Activated CD8-positive, alpha-beta memory T cell treated with anti-CD3 and anti-CD28 coated beads, Interleukin-2, amount 50 U/mL, for 24 hours (primary cell): ENCODE measurements around the gene COBLL1.
"Not testable (repeated sequence)": the region's sequence is repeated elsewhere in the genome, so short reads cannot be mapped to it uniquely, and the experiment has no call there.

ENCODE experiments used
- DNase-seq: peaks from one replicate; pipeline ENCODE4 v3.0.0-alpha.2; 2020; ENCODE audit errors: extremely low read depth

Gene COBLL1

DNA sequence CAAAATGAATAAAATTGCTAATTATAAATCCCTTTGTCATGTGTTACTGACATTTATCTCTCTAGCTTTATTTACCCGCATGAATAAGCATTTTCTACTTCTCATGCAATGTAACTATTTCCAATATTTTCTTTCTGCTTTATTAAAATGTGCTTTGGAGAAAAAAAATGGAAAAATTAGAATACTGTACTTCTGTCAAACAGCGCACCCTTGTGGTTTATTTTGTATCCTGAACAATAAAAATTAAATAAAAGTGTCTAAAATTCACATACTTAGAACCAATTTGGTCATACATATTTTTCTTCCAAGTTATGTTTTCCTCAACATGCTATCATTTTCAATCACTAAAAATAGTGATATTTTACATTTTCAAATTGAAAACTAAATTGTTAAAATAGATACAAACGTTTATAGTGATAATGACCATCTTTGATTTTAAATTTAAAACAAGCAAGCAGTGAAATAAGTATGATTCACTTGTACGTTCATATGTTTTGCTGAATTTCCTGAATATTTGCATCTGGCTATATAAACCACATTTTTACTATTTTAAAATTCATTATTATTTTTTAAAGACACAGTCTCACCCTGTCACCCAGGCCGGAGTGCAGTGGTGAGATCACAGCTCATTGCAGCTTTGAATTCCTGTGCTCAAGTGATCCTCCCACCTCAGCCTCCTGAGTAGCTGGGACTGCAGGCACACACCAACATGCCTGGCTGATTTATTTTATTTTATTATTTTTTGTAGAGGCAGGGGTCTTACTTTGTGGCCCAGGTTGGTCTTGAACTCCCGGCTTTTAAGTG, 124.4 kb downstream of the COBLL1 start:
- DNase-seq: no peak

- DNase-seq: no peak
Measured at GRCh38 chr2:164714471-164714870, 127.2 kb downstream of the COBLL1 start.

GRCh38 chr2:164711766-164712138, 129.9 kb downstream of the COBLL1 start:
- DNase-seq: no peak

- DNase-seq: no peak
Measured at GRCh38 chr2:164710837-164711765, 130.5 kb downstream of the COBLL1 start.

- DNase-seq: not testable (repeated sequence)
Measured at GRCh38 chr2:164710252-164710836, 131.3 kb downstream of the COBLL1 start.

- DNase-seq: no peak
Measured at GRCh38 chr2:164706522-164706921, 135.1 kb downstream of the COBLL1 start.

DNA sequence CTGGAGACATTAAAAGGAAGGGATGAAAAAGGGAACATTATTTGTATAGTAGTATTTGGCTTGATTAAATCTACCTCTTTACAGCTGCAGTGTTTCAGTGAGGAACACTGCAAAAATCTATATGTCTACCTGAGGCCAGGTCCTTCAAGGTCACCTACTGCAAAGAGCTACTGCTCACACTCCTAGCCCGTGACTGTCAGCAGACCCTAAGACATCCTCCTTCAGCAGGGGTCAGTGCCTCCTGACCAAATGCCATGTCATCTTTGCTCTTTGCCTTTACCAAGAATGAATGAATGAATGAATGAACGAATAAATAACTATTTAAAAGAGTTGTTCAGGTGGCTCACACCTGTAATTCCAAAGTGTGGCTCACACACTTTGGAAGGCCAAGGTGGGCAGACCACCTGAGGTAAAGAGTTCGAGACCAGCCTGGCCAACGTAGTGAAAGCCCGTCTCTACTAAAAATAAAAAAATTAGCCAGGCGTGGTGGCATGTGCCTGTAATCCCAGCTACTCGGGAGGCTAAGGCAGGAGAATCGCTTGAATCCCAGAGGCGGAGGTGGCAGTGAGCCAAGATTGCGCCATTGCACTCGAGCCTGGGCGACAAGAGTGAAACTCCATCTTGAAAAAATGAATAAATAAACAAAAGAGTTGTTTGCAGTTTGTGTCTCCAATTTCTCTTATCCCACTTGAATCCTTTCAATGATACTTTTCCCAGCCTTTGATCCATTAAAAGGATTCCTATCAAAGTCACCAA, 136.0 kb downstream of the COBLL1 start:
- no peak for DNase-seq

DNA sequence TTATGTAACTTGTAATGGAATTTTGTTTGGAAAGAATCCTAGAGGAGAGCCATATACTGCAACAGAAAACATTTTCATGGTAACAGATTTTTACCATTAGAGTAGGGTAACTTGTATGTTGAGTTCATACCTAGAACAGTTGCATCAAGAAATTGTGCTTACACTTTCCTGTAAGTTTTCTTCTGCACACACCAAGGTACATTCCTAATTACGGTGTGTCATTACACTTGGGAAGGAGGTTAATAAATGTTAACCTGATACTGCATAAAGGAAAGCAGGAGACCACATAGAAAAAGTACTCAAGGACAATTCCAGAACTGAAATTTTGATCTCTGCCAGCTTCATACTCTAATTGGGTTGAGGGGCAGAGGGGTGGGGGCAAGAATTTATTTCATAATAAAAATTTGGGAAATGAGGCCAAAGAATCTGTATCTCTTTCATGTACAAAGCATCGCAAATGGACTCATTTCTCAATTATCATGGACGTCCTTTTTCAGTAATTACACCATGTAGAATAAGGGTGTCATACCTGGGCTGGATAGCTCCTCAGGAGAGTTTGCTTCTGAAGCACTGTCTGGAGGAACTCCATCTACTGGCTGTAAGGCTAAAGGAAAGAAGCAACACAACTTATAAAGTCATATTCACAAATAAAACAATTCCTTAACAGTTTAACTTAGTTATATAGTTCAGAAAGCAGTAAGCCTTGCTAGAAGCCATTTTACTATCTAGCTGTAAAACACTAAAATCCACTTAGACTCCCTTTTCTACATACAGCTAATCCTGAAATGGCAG, 137.5 kb downstream of the COBLL1 start:
- DNase-seq: no peak

DNA sequence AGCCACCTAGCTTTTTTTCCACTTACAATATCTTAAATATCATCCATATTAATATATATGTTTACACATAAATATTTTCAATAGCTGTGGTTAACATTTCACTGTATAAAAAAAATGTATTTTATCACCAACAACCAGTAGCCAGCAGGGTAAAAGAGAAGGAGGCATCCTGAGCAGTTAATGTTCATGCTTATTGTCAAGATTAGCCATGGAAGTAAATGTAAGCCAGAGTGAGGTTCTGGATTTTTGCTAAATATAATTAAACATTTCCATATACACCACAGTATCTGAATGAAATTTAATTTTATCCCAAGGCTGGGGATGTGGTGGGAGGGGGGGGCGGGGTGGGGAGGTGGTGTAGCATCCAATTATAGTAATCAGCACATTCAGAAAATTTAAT, 140.1 kb downstream of the COBLL1 start:
- DNase-seq: no peak

- no peak for DNase-seq
Measured at GRCh38 chr2:164700390-164700789, 141.2 kb downstream of the COBLL1 start.

- DNase-seq: no peak
Measured at GRCh38 chr2:164697688-164698461, 143.7 kb downstream of the COBLL1 start.

DNA sequence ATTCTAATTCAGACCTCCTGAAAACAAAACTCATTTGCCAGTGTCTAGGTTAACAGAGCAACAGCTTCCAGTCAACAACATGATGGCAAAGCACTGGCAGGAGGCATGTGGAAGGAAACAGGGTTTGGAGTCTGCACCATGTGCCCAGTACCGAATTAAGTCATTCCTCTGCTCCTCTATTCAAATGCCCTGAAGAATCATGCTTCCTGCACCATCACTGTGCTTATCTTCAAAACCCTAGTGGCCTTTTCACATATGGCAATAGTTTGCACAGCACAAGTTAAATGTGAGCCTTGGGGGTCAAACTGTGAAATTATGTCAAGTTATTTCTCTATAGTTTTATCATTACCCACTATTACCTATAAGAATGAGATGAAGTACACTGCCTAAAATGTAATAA, 145.0 kb downstream of the COBLL1 start:
- DNase-seq: no peak

GRCh38 chr2:164694275-164694695, 147.3 kb downstream of the COBLL1 start:
- no peak for DNase-seq

- DNase-seq: no peak
Measured at GRCh38 chr2:164693834-164694233, 147.8 kb downstream of the COBLL1 start.

DNA sequence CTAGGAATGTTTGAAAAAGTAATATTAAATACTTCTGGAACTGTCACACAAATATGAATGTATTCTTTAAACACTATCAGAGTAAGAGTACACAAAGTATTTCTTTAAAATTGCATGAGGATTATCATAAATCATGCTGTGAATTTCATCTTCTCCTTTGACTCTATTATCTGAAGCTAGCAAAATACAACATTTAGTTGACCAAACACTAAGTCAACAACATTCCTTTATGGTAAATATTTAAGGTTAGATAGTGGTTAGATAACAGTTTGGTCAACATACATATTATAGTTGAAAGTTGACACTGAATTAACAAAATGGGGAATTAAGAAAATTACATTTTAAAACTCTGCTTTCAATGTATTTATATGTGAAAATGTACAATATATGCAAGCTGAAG, 148.2 kb downstream of the COBLL1 start:
- no peak for DNase-seq

- DNase-seq: no peak
Measured at GRCh38 chr2:164692958-164693357, 148.7 kb downstream of the COBLL1 start.

GRCh38 chr2:164692114-164692513, 149.5 kb downstream of the COBLL1 start:
- DNase-seq: no peak

DNA sequence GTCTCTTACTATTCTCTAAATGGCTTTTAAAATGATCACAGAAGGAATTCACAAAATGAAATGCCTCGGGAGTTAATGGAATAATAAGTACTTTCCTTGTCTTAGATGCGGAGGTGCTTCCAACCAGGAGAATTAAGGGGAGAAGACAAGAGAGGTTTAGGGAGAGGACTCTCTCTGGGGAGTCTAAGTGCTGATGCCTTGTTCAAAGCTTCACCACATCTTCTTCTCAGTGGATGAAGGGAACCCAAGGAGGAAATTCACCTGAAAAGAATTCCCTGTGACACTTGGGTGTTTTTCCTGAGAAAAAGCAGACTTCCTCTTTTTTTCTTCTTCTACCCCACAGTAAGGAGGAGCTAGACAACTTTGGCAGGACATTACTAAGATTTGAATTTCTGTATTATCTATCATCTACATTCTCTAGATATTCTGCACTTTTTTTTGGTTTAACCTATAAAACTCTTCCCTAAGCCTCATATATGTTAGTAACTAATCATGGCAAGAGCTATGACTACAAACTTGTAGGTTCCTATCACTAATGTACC, 150.2 kb downstream of the COBLL1 start:
- DNase-seq: no peak

- DNase-seq: no peak
Measured at GRCh38 chr2:164690361-164690760, 151.3 kb downstream of the COBLL1 start.

DNA sequence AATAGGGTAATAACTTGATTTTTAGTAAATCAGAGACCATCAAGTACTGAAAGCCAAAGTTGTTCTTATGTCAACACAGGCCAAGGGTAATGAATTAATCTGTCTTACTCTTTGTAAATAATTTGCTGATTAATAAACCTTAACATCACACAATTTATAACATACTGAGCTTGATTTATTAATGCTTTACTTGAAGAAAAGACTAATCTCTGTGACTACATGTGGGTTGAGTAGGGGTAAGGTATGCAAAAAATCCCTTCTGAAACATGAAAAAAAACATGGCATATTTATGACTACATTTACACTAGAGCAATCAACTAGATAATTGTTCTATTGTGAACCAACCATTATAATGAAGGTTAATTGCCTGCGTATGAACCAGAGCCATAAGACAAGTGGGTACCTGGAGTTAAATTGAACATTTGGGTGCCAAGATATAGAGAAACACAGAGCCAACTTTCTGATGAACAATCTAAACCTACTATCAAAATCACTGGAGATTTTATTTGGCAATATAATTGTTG, 152.7 kb downstream of the COBLL1 start:
- no peak for DNase-seq
